ENCODE measurements around the gene CYFIP1.

- TF ChIP-seq CTCF (IDR thresholded peaks at IDR 0.05) = no peak
- no peak for TF ChIP-seq POLR2A (IDR thresholded peaks at IDR 0.05; ENCODE audit: low read length)
- no peak for TF ChIP-seq EHF (CRISPR knock-in tag; IDR thresholded peaks at IDR 0.05)
- no peak for TF ChIP-seq REST (IDR thresholded peaks at IDR 0.05)
Observed at GRCh38 chr15:22944651-22945050, 35.5 kb downstream of the CYFIP1 start.
